HG03469 (cell line): ENCODE results near the gene EIF3I.

ENCODE experiments used
- ATAC-seq: cut with Tn5 transposase; IDR thresholded peaks from one replicate; pipeline ENCODE4 v1.9.1; 2021; ENCODE audit warnings: mild to moderate bottlenecking, moderate library complexity, moderate number of reproducible peaks; ENCODE audit not compliant: unreplicated experiment

EIF3I gene

GRCh38 chr1:32197837-32198236 lies 24.4 kb upstream of the EIF3I start:
- no peak for ATAC-seq

GRCh38 chr1:32198237-32199042 lies 23.8 kb upstream of the EIF3I start:
- ATAC-seq, result no peak

GRCh38 chr1:32199043-32199716 lies 23.0 kb upstream of the EIF3I start:
- no peak for ATAC-seq

GRCh38 chr1:32199717-32200072 lies 22.5 kb upstream of the EIF3I start:
- no peak for ATAC-seq

GRCh38 chr1:32200226-32201010 lies 21.8 kb upstream of the EIF3I start, which contains the start of gene CCDC28B:
Gene CCDC28B (plus strand): TSS chr1:32200595. CDS start chr1:32201936, 1,341 bp downstream.
- ATAC-seq, result no peak

GRCh38 chr1:32201011-32201855 lies 21.0 kb upstream of the EIF3I start:
- no peak for ATAC-seq

- ATAC-seq, result no peak
Observed at GRCh38 chr1:32204943-32205361, 17.3 kb upstream of the EIF3I start.

- ATAC-seq, result no peak
Observed at GRCh38 chr1:32205401-32206370, 16.5 kb upstream of the EIF3I start, which contains the start of gene IQCC. Gene IQCC (plus strand): TSS chr1:32205671. CDS start chr1:32205682, 11 bp downstream.

DNA sequence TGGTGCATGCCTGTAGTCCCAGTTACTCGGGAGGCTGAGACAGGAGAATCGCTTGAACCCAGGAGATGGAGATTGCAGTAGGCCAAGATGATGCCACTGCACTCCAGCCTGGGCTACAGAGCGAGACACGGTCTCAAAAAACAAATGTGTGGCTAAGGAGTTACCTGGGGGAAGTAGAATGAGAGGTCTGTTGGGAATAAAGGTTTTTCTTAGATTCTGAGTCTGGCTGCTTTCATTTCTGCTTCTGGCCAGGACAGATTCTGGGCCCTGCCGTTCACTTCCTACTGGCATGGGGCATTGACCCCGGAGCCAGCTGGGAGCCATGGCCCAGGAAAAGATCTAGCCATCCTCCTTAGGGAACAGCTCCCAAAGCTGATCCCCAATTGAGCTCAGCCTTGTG lies 13.7 kb upstream of the EIF3I start:
- no peak for ATAC-seq

- ATAC-seq, result no peak
Observed at GRCh38 chr1:32208891-32209328, 13.3 kb upstream of the EIF3I start, which contains the start of gene DCDC2B. Gene DCDC2B (plus strand): TSS chr1:32209089. CDS start chr1:32209094, 5 bp downstream.

- ATAC-seq, result no peak
Observed at GRCh38 chr1:32215629-32216480, 6.4 kb upstream of the EIF3I start.

GRCh38 chr1:32216566-32216965 lies 5.6 kb upstream of the EIF3I start:
- ATAC-seq, result no peak

- ATAC-seq, result no peak
Observed at GRCh38 chr1:32219022-32219421, 3.2 kb upstream of the EIF3I start.

GRCh38 chr1:32220746-32221580 lies 1.2 kb upstream of the EIF3I start:
- ATAC-seq, result no peak

DNA sequence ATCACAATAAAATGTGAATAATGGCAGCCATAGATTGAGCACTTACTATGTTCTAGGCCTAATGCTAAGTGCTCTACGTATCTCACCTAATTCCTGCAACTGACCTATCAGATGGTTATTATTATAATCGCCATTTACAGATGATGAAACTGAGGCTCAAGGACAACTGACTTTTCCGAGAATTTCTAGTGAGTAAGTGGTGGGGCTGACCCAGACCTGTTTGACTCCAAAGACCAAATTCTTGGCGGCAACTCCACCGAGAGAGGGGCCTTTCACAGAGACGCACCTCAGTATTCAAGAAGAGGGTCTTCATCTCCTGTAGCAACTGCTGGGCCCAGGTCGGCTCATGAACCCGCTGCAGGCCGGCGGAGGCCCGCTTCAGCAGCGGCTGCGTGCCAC lies 627 bp upstream of the EIF3I start:
- no peak for ATAC-seq

DNA sequence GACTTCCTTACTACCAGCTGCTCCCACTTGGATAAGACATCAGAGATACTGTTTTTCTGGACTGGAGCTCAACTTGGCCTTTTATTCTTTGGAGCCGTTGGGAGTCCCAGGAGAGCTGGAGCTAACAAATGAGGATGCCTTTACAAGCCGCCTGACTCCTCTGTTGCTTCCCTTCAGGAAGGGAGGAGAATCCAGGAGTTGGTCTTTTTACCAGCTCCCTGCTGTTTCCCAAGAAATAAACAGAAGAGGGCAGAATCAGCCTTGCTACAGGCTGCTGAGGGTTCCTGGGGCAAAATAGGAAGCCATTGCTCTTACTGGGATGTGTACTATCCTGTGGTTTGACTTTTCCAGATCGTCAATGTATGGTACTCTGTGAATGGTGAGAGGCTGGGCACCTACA lies 1.5 kb downstream of the EIF3I start:
- ATAC-seq, result no peak

- no peak for ATAC-seq
Observed at GRCh38 chr1:32224285-32224684, 2.1 kb downstream of the EIF3I start.
